Cardiac muscle cell (in vitro differentiated cells and primary cell): Measurements from ENCODE around the gene SEL1L2. TPM values are rescaled to one million over a fixed set of nuclear protein-coding genes. Genes with fewer than 3 reads are reported as not detected.

Source experiments
- DNase-seq, 2 donors: peaks; one replicate each; pipeline versions ENCODE4 v3.0.0 to v3.0.0-alpha.2; 2010 to 2017; ENCODE audit warnings: low read depth in 1 of 2, low spot score in 1 of 2
- H3K27ac ChIP-seq: fragments of 200-600 bp; sonication (generic); 2 replicates; pipeline ENCODE4 v1.5.1; 2016
- H3K27me3 ChIP-seq: fragments of 200-600 bp; sonication (generic); 2 replicates; pipeline ENCODE4 v1.6.0; 2016; ENCODE audit warnings: control low read depth
- H3K36me3 ChIP-seq: fragments of 200-600 bp; sonication (generic); 2 replicates; pipeline ENCODE4 v1.5.1; 2016; ENCODE audit warnings: control low read depth
- H3K4me1 ChIP-seq: fragments of 200-600 bp; sonication (generic); 2 replicates; pipeline ENCODE4 v1.8.1; 2017; ENCODE audit warnings: low read depth, mild to moderate bottlenecking, mixed run types
- H3K4me3 ChIP-seq: fragments of 200-600 bp; sonication (generic); 2 replicates; pipeline ENCODE4 v1.5.1; 2016; ENCODE audit warnings: mild to moderate bottlenecking
- H3K9me3 ChIP-seq: fragments of 200-600 bp; sonication (generic); 2 replicates; pipeline ENCODE4 v1.5.1; 2017; ENCODE audit warnings: low read depth, mild to moderate bottlenecking, control low read depth
- polyA plus RNA-seq: library from polyadenylated mRNA; unstranded; fragments of >200 nt; fragmentation: Nextera tagmentation; extraction: Ambion mirVana; gene quantifications from 2 replicates; pipeline ENCODE4 v1.2.1, GENCODE V29; 2016
- total RNA-seq: library from RNA; depleted of rRNA; stranded (reverse); fragments of >200 nt; gene quantifications from 2 replicates; pipeline ENCODE4 v1.2.3, GENCODE V29; 2016
- TF ChIP-seq, protein P1 (sequence below): IDR thresholded peaks from 2 replicates; pipeline ENCODE4 v1.5.1; 2012; ENCODE audit warnings: low read depth, mild to moderate bottlenecking, low read length

The SEL1L2 gene
- total and polyA plus RNA-seq, 2 experiments from 2014 or later, result not detected

- Histone ChIP-seq H3K4me3 (no peak overlapping the region), H3K4me1 (no peaks in the 10 kb centered on the region), H3K27ac (no peak overlapping the region), H3K27me3 (no peaks in the 10 kb centered on the region), H3K36me3 (peaks cover 51% of the 10 kb centered on the region), H3K9me3 (no peaks in the 10 kb centered on the region)
- TF ChIP-seq, protein P1, sequence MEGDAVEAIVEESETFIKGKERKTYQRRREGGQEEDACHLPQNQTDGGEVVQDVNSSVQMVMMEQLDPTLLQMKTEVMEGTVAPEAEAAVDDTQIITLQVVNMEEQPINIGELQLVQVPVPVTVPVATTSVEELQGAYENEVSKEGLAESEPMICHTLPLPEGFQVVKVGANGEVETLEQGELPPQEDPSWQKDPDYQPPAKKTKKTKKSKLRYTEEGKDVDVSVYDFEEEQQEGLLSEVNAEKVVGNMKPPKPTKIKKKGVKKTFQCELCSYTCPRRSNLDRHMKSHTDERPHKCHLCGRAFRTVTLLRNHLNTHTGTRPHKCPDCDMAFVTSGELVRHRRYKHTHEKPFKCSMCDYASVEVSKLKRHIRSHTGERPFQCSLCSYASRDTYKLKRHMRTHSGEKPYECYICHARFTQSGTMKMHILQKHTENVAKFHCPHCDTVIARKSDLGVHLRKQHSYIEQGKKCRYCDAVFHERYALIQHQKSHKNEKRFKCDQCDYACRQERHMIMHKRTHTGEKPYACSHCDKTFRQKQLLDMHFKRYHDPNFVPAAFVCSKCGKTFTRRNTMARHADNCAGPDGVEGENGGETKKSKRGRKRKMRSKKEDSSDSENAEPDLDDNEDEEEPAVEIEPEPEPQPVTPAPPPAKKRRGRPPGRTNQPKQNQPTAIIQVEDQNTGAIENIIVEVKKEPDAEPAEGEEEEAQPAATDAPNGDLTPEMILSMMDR, result no peak
- no peak for DNase-seq
These were observed 180.0 kb downstream of the SEL1L2 start for GRCh38 chr20:13810446-13810845.

DNA sequence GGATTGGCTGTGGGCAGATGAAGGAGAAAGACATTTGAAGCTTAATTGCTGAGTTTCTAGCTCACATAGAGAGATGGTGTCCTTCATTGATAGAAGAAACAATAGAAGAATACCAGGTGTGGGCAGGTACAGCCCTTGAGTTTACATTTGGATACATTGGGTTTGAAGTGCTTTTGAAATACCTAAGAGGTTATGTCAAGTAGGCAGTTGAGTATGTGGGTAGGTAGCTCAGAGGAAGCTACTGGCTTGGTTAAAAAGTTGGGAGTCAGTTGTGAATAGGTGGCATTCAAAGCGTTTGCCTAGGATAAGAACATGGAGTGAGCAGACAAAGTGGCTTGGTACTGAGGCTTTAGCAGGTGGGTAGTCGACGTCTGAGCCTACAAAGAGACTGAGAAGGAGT, 180.6 kb downstream of the SEL1L2 start:
- DNase-seq, result no peak
- TF ChIP-seq, protein P1, result no peak
- peaks cover 52% of the 10 kb centered on the region for H3K36me3 ChIP-seq
- no peak overlapping the region for H3K4me3 ChIP-seq
- no peaks in the 10 kb centered on the region for H3K27me3 ChIP-seq
- H3K27ac ChIP-seq, result no peak overlapping the region
- H3K4me1 ChIP-seq, result no peaks in the 10 kb centered on the region
- H3K9me3 ChIP-seq, result no peaks in the 10 kb centered on the region

DNA sequence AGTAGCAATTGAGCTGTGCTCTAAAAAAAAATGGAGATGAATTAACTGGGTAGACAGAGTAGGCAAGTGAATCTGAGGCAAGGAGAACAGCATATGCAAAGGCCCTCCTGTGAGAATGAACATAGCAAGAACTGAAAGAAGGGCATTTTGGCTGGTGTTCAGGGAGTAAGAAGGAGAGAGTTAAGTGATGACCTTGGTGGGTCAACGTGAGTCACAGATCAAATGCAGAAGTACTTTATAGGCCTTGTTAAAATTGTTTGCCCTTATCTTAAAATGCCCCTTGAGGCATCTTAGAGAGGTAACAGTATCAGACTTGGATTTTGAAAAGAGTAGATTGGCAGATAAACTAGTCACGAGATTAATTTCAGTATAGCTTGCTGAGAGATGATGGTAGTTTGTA, 181.0 kb downstream of the SEL1L2 start:
- no peak for DNase-seq
- TF ChIP-seq, protein P1, result no peak
- H3K4me3 ChIP-seq, result no peak overlapping the region
- no peaks in the 10 kb centered on the region for H3K27me3 ChIP-seq
- H3K9me3 ChIP-seq, result no peaks in the 10 kb centered on the region
- H3K27ac ChIP-seq, result no peak overlapping the region
- H3K36me3 ChIP-seq, result peaks cover 53% of the 10 kb centered on the region
- H3K4me1 ChIP-seq, result no peaks in the 10 kb centered on the region

- Histone ChIP-seq H3K27ac (peak overlapping the region; percentile 24), H3K4me3 (no peak overlapping the region), H3K36me3 (peaks cover 72% of the 10 kb centered on the region), H3K9me3 (no peaks in the 10 kb centered on the region), H3K4me1 (no peaks in the 10 kb centered on the region), H3K27me3 (no peaks in the 10 kb centered on the region)
- TF ChIP-seq, protein P1, result no peak
- DNase-seq, result peak; percentile 30 to 97
These were observed 189.7 kb downstream of the SEL1L2 start for GRCh38 chr20:13800728-13801134.

- Histone ChIP-seq H3K4me1 (no peaks in the 10 kb centered on the region), H3K4me3 (no peak overlapping the region), H3K9me3 (no peaks in the 10 kb centered on the region), H3K27me3 (no peaks in the 10 kb centered on the region), H3K36me3 (peaks cover 74% of the 10 kb centered on the region), H3K27ac (no peak overlapping the region)
- TF ChIP-seq, protein P1, result no peak
- DNase-seq, result peak in 1 of 2 donors; percentile 16
These were observed 190.4 kb downstream of the SEL1L2 start for GRCh38 chr20:13799974-13800373.

Other genes with a start within 250 kb of the SEL1L2 start
- gene ESF1, start 205.7 kb downstream of the SEL1L2 start, total RNA-seq, result 2.8 and 16.6 TPM in 2 replicates
- 9.2 and 10.4 TPM in 2 replicates for gene ESF1, start 205.7 kb downstream of the SEL1L2 start, polyA plus RNA-seq
- gene NDUFAF5, start 205.6 kb downstream of the SEL1L2 start, total RNA-seq, result 30.0 and 45.8 TPM in 2 replicates
- 54.6 and 60.7 TPM in 2 replicates for gene NDUFAF5, start 205.6 kb downstream of the SEL1L2 start, polyA plus RNA-seq
- 6.1 and 14.4 TPM in 2 replicates for gene MACROD2, start 4.9 kb upstream of the SEL1L2 start, total RNA-seq
- 9.3 and 16.2 TPM in 2 replicates for gene MACROD2, start 4.9 kb upstream of the SEL1L2 start, polyA plus RNA-seq